Measurements from ENCODE around the gene FADD.
"Not testable (repeated sequence)": the region's sequence is repeated elsewhere in the genome, so short reads cannot be mapped to it uniquely, and the experiment has no call there.

Gene FADD

DNA sequence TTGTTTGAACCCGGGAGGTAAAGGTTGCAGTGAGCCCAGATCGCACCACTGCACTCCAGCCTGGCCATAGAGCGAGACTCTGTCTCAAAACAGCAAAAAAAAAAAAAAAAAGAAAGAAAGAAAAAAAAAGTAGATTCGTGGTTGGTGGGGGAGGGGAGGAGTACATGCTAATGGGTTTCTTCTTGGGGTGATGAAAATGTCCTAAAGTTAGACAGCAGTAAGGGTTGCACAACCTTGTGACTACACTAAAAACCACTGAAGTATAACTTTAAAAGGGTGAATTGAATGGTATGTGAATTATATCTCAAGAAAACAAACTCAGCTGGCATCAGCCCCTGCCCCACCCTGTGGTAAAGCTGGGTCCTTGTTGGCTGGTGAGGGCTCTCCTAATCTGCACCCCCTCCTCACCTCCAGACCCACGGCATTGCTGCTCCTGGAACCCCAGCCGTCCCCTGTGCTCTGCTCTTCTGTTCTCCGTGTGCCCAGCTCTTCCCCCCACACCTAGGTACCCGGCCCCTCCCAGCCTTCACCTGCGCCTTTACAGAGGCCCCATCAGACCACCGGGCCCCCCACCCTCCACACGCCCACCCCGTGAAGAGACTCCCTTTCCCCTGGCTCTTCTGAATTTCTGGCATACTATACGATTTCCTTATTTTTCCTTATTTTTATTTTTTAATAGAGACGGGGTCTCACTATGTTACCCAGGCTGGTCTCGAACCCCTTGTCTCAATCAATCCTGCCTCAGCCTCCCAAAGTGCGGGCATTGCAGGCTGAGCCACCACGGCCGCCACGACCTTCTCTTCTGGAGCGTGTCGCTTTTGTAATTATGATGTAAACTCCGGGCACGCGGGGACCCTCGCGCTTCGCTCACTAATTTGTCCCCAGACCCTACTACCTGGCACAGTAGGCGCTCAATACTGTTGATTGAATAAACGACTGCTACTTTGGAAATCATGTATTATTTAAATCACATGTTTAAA, 924 bp upstream of the FADD start:
- in situ Hi-C loops (cut with HindIII; ENCODE audit: low sequenced_read_pairs): no loop called here

DNA sequence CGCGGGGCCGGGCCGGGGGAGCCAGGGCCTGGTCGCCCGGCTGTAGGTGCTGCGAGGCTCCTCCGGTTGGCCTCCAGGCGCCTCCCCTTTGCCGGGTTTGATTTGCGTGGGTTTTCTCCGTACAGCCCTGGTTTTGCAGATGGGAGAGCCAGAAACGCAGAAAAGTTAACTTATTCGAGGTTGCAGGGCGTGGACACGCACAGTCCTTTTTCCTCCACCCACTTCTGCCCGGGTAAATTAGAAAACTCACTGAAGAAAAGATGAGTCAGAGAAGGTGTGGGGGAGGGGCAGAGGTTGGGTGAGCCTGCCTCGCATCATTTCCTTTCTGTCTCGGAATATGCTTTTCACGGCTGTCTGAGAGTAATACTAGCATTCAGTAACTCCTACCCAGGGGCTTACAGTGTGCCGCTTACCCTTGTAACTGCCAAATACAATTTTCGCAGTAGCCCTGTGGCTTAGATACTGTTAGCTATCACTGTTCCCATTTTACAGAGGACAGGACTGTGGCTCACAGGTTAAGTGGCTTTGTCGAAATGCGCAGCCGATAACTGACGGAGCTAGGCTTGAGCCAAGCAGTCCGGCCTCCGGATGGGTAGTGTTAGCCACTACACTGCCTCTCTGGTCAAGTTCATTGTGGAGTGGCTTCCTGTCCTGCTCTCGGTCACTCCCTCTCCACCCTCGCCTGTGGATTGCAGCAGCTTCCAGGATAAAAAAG, 812 bp downstream of the FADD start:
- in situ Hi-C loops (cut with HindIII; ENCODE audit: low sequenced_read_pairs): no loop called here

DNA sequence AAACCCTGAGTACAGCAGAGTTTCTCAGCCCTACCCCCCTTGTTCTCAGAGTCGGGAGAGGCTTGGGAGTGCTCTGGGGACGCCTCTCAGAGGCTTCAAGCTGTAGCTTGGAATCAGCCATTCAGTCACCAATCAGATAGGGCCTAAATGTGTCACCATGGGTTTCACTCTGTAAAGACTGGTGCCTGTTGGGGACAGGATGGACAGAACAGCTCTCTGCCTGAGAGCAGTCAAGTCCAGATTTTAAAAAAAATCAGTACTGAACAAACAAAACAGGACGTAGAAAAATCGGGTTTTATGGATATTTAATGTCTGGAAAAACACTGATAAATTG, 1.3 kb downstream of the FADD start:
- in situ Hi-C loops (cut with HindIII; ENCODE audit: low sequenced_read_pairs): no loop called here

DNA sequence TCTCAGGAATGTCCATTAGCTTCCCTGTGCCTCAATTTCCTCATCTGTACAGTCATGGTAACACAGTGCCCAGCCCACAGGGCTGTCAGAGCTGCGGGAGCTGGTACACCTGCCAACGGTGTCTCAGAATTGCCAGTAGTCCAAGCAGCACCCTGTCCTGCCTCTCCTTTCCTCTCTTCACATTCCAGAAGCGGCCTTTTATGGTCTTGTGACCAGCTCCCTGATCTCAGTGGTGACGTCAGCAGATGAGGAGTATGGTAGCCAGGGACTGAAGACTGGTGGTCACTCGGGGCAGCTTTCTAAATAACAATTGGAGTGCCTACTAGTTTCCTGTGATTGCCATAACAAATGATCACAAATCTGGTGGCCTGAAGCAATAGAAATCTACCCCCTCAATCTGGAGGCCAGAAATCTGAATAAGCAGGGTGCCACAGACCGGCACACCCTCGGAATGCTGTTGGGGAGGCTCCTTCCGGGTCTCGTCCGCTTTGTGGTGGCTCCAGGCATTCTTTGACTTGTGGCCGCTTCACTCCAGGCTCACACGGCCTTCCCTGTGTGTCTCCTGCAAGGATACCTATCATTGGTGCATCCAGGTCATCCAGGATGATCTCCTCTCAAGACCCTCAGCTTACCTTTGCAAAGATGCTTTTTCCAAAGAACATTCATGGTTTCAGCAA, 2.1 kb downstream of the FADD start:
- in situ Hi-C loops (cut with HindIII; ENCODE audit: low sequenced_read_pairs): no loop called here

DNA sequence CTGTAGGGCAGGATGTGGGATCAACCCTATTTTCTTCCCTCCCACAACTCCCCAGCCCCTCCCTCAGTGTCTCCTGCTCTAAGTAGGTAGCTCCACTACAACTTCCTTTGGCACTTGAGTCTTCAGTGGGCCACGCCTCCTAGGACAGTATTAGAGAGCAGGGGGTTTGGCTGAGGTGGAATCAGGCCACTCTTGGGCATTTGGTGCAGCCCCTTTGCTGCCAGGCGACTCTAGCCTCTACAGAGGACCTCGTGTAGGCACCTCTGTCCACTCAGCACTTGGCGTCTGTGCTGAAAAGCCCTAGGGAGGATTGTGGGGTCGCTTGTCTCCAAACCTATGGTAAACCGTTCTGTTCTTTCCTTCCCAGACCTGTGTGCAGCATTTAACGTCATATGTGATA, 2.7 kb downstream of the FADD start:
- in situ Hi-C loops (cut with HindIII; ENCODE audit: low sequenced_read_pairs): no loop called here

DNA sequence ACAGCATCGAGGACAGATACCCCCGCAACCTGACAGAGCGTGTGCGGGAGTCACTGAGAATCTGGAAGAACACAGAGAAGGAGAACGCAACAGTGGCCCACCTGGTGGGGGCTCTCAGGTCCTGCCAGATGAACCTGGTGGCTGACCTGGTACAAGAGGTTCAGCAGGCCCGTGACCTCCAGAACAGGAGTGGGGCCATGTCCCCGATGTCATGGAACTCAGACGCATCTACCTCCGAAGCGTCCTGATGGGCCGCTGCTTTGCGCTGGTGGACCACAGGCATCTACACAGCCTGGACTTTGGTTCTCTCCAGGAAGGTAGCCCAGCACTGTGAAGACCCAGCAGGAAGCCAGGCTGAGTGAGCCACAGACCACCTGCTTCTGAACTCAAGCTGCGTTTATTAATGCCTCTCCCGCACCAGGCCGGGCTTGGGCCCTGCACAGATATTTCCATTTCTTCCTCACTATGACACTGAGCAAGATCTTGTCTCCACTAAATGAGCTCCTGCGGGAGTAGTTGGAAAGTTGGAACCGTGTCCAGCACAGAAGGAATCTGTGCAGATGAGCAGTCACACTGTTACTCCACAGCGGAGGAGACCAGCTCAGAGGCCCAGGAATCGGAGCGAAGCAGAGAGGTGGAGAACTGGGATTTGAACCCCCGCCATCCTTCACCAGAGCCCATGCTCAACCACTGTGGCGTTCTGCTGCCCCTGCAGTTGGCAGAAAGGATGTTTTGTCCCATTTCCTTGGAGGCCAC, 3.3 kb downstream of the FADD start:
- in situ Hi-C loops (cut with HindIII; ENCODE audit: low sequenced_read_pairs): no loop called here

DNA sequence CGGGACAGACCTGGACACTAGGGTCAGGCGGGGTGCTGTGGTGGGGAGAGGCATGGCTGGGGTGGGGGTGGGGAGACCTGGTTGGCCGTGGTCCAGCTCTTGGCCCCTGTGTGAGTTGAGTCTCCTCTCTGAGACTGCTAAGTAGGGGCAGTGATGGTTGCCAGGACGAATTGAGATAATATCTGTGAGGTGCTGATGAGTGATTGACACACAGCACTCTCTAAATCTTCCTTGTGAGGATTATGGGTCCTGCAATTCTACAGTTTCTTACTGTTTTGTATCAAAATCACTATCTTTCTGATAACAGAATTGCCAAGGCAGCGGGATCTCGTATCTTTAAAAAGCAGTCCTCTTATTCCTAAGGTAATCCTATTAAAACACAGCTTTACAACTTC, 3.9 kb downstream of the FADD start:
- in situ Hi-C loops (cut with HindIII; ENCODE audit: low sequenced_read_pairs): no loop called here

DNA sequence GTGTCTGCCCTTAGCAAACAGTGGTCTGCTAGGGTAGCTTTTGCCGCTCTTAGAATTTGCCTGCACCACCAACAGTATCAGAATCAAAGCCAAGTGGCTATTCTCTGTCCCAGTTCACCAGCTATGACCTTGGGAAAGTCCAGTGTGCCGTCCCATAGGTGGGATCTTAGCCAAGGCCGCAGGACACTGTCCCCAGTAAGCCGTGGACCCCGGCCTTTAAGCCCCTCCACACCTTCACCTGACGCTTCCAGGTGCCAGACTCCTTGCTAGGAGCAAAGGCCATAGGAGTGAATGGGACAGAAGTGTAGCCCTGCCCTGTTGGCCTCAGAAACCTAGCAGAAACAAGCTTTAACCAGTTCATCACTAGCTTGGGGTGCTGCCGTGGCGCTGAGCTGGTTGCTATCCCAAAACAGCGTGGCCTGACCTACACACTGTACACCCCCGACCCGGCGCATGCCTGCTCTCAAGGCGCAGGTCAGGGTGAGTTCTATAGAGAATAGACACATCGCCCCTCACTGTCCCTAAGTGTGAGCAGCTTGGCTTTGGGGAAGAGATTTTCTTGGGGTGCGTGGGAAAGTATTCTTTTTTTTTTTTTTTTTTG, 4.5 kb downstream of the FADD start:
- in situ Hi-C loops (cut with HindIII; ENCODE audit: low sequenced_read_pairs): no loop called here

DNA sequence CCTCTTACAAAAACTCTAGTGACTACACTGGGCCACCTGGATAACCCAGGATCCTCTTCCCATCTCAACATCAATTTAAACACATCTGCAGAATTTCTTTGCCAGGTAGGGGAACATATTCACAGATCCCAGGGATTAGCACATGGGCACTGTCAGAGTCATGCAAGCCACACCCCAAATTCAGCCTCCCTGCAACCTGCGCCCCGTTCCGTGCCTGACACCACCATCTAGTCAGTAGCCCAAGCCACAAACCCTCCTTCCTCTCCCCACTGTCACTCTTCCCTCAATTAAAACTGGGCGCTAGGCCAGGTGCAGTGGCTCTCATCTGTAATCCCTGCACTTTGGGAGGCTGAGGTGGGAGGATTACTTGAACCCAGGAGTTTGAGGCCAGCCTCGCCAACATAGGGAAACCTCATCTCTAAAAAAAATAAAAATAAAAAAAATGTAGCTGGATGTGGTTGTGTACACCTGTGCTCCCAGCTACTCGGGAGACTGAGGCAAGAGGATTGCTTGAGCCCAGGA, 6.4 kb downstream of the FADD start:
- in situ Hi-C loops (cut with HindIII; ENCODE audit: low sequenced_read_pairs): no loop called here

DNA sequence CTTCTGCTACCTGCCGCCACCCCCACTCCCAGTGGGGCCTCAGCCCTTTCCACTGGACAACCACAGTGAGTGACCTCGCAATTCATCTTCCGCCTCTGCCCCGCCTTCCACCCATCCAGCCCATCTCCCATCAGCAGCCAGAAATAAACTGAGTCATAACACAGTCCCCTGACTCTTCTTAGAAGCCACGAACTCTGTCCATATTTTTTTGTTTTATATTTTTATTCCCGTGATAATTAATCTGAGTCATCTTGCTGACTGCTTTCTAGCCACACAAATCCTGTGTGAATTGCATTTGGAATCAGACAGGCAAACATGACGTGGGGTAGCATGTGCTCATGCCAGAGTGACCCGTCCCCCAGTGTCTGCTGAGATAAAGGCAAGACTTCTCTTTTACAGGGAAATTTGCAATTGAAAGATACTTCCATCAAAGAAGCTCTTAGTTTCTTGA, 7.0 kb downstream of the FADD start:
- in situ Hi-C loops (cut with HindIII; ENCODE audit: low sequenced_read_pairs): no loop called here

DNA sequence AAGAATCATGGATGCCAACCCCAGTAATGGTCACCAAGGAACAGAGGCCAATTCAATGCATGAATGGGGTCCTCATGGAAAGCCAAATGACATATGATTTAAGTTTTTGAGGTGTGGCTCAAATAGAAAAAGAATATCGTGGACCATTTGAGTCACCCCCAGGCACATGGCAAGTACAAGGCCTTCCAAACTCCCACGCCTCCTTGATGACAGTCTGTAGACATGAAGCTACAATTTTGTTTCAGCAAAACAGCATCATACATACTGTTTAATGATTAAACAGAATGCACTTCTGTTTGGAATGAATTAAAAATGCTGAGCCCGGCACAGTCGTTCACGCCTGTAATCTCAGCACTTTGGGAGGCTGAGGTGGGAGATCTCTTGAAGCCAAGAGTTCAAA, 7.4 kb downstream of the FADD start:
- in situ Hi-C loops (cut with HindIII; ENCODE audit: low sequenced_read_pairs): no loop called here

DNA sequence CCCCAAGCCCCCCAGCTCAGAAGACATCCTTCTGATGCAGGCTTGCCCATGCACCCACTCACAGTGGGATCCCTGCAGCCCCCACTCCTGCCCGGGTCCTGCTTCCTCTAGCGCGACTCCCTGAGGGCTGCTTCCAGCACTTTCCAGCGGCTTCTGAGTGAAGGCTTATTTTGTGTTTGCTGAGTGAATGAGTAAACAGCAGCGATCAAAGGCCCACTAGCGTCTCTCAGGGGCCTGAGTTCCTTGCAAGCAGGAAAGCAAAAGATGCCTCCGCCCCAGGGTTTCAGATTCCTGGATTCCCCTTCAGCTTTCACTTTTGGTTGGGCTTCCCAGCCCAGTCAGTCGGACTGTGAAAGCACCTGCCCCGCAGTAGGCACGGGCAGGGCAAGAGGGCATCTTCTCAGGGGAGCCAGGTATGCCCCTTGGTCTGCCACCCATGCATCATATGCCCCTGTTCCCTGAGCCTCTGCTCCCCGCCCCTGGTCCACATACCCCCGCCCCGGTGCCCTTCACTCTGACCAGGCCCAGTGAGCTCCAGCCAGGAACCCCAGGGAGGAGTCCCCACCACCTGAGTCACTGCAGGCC, 9.2 kb downstream of the FADD start:
- in situ Hi-C loops (cut with HindIII; ENCODE audit: low sequenced_read_pairs): no loop called here

DNA sequence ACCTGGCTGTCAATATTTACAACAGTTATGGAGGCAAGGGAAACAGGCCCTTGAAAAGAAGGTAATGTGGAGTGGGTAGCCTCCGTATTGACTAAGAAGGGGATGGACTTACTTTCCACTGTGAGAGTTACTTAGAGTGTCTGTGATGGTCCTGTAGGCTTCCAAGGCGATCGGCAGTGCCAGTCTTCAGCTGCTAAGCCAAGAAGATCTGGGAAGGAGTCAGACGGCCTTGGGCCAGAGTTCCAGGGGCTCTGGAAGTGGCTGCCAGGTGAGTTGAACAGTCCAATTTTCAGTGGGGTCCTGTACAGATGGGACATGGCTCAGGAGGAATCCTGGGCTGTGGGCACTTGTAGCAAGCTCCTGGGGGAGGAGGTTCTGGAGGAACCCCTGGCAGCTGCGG, 14.3 kb downstream of the FADD start:
- in situ Hi-C loops (cut with HindIII; ENCODE audit: low sequenced_read_pairs): not testable (repeated sequence)

DNA sequence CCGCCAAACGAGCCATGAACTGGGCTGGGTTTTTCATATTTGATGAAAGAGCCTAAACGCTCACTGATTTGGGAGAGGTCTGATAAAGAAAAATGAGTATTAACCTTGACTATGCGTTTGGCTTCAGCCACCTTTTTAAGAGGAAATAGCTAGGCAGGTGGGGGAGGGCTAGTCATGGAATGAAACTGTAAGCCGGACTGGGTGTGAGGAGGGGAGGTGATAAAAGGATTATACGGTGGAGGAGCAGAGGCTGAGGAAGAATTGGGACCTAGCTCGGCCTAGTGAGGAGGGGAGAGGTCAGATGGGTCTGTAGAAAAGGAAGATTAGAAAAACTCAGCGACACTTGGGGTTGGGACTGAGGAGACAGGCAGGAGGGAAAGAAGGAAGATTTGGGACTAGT, 15.0 kb downstream of the FADD start:
- in situ Hi-C loops (cut with HindIII; ENCODE audit: low sequenced_read_pairs): not testable (repeated sequence)

DNA sequence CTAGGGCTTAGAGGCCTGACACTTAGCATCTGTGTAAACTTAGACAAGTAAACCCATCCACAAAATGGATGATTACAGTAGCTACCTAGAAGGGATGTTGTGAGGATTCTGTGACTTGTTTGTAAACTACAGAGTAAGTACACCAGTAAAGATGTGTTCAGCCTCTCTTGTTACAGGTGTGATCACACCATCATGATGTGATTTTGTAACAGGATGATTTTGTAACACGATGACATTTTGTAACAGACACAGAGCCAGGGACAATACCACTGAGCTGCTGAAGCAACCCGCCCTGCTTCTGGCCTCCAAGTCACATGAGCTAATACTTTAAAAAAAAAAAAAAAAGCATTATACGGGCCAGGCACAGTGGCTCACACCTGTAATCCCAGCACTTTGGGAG, 17.0 kb downstream of the FADD start:
- in situ Hi-C loops (cut with HindIII; ENCODE audit: low sequenced_read_pairs): no loop called here

DNA sequence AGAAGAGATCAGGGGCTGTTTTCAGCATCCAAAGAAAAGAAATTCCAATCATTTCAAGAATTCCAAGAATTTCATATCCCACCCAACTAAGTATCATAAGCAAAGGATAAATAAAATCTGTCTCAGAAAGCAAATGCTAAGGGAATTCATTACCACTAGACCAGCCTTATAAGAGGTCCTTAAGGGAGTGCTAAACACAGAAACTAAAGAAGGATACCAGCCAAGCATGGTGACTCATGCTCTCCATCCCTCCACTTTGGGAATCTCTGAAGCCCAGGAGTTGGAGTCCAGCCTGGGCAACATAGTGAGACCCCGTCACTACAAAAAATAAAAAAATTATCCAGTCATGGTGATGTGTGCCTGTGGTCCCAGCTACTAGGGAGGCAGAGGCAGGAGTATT, 17.8 kb downstream of the FADD start:
- in situ Hi-C loops (cut with HindIII; ENCODE audit: low sequenced_read_pairs): no loop called here

DNA sequence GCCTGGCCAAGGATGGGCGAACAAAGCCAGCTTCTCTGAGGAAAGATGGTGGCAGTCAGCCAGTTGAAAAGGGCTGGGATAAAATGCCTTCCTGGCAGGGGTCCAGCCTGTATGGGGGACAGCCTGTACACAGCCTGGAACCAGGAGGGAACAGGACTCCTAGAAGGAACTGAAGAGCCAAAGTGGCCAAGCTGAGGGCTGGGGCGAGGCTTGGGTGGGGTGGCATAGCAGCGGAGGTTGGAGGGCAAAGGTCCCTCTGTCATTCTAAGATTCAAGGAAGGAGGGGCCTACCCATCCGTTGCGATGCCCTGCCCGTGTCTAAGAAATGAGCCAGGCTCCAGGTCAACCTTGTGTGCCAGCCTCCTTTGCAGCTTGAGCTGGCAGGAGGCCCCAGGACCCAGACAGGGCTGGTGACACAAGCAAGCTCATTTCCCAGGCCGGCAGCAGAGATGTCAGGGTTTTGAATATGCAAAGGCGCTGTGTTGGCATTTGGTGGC, 22.6 kb downstream of the FADD start:
- in situ Hi-C loops (cut with HindIII; ENCODE audit: low sequenced_read_pairs): no loop called here

DNA sequence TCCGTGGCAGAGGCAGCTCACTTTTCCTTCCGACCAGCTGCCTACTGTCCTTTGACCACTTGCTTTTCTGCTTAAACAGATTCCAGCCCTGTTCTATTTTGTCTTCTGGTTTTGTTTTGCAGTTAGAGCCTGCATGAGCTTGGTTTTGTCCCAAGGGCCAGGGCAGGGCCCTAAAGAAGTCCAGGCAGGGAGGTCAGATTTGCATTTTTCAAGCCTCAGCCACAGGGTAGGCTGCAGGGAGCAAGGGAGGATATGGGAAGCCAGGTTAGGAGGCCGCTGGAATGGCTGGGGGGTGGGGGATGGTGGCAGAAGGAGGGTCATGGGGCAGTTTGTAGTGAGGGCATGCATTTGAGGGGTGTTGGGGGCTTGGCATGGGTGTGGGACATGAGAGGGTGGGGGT, 23.1 kb downstream of the FADD start:
- in situ Hi-C loops (cut with HindIII; ENCODE audit: low sequenced_read_pairs): no loop called here

DNA sequence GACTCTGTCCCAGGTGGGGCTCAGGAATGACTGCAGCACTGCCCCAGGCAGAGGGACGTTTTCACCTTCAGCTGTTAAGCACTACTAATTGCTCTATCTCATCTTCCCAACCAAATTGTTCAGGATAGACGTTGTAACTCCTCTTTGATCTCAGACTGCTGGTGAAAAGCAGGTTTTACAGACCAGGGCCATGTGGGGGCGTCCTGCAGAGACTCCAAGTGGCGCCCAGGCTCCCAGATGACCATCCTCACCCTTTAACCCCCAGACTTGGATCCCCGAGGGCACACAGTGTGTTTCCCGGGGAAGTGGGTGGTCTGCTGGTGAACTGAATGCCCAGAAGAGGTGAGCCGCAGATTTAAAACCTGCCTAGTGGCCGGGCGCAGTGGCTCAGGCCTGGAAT, 23.9 kb downstream of the FADD start:
- in situ Hi-C loops (cut with HindIII; ENCODE audit: low sequenced_read_pairs): no loop called here

DNA sequence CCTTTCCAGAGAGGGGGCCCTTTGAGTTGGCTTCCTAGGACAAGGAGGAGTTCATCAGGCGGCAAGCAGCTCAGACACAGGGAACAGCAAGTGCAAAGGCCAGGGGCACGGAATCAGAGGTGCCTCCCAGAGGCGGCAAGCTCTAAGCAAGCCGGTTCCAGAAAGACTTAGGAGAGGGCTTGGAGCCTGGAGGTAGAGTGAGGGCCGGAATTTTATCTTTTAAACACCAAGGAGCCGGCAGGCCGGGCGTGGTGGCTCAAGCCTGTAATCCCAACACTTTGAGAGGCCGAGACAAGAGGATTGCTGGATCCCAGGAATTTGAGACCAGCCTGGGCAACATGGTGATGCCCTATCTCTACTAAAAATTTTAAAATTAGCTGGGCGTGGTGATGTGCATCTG, 26.6 kb downstream of the FADD start:
- in situ Hi-C loops (cut with HindIII; ENCODE audit: low sequenced_read_pairs): no loop called here
